Mesenteric fat pad (tissue), 1 donor: ENCODE results near the gene ZNF385D. TPM values are rescaled to one million over a fixed set of nuclear protein-coding genes. Genes with fewer than 3 reads are reported as not detected.
"Not testable (repeated sequence)": the region's sequence is repeated elsewhere in the genome, so short reads cannot be mapped to it uniquely, and the experiment has no call there.

Experiments used
- DNase-seq: peaks from one replicate; pipeline ENCODE4 v3.0.0-alpha.2; 2020; ENCODE audit warnings: low spot score
- total RNA-seq: library from RNA; stranded (reverse); fragmentation: NEBNext Ultra II Directional; extraction: Animal tissue kit (Norgen Biotek cat#: 25700); gene quantifications from one replicate; pipeline ENCODE4 v1.2.1, GENCODE V29; 2021
- donor health status: DM: yes; HTN: yes; CAD: no.

Gene ZNF385D
- total RNA-seq, 1 donor from 2014 or later, result 18.5 TPM

DNA sequence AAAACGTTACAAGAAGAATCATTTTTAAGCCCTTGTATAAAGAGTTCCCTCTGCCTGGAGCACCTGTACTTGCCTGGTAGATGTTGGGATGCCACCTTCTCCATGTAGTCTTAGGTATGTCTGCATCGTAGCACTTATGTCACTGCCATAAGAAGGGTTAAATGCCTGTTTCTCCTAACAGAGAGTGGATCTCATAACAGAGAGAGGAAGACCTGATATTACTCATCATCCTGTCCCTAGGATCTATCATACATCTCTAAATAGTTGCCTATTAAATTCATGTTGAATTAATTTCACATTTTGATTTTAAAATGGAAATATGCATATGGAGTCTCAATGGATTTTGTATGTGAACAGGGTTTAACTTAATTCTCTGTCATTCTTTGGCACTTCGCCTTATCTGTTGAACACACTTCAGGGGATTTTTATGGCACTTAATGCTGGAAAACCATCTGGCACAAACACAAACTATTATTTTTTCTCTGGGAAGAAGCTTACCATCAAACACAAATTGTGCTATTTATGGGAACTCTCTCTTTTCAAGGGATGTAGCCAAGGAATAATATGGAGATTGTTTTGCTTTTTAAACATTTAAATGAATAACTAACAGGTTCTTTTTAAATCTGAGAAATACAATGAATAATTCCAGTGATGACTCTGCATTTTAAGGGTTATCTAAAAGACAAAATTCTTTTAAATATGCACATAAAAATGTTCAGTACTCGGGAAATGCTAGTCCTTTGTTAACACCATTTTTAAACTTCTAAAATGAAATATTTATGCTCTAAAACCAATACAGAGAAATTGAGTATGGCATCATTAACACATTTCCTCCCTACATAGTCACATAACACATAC lies 230.7 kb downstream of the ZNF385D start:
- no peak for DNase-seq

DNA sequence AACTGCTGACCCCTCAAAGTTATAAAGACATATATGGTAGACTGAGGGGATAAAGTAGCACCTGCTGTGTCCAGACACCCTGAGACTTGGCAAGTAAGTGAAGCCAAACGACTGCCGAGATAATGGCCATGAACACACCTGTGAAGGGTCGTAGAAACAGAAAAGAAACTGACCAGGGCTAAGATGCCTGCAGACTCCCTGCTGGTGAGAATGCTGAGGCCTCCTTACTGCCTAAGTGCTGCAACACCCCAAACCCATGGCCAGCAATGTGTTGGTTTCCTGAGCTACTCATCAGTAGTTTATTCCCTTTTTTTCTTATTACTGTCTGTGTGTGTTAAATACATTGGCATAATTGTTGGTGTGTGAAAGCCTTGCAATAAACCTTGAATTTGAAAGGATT lies 233.8 kb downstream of the ZNF385D start:
- DNase-seq, result no peak

DNA sequence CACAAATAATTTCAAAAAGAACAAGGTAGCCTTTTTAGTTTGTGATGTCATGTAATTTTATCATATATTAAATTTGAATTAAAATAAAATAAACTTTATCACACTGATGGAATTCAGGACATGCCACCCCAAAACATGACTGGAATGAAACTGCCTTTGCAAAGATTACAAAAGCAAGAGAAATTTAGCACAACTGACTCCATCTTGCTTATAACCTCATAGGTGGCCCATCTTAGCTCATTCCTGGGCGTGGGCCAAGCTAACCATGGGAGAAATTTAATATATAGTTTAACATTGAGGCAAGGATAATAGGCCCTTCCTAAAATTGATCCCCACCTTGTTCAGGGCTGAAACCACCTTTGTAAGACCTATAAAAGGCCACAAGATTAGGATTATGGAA lies 235.6 kb downstream of the ZNF385D start:
- no peak for DNase-seq

DNA sequence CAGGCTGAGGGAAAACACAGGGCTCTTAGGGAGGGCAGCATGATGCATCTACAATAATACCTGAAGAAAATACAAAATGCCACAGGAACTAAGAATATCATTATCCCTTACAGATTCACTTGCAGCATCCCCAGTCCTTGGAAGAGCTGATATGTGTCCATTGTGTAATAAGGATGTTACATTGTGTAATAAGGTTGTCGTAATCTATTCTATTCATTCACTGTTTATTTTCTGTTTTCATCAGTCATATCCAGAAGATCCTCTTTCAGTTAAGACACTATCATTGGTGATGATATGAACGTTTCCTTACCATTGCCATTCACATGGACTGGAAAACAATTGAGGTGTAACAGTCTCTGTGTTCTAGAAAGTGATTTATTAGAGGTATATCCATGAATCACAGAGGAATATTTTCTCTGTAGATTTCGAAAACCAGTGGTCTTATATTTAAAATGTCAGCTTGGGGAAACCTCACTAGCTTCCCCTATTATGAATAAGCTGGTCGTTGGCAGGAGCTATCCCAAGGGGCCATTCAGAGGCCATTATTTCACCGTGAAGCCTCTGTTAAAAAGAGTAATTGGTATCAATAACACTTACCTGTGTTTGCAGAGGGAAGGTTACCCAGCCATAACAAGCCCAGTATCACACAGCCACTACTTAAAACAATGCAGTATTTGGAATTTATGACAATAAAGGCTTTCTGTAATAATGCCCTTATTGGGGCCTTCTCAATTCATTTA lies 241.1 kb downstream of the ZNF385D start:
- DNase-seq, result no peak

DNA sequence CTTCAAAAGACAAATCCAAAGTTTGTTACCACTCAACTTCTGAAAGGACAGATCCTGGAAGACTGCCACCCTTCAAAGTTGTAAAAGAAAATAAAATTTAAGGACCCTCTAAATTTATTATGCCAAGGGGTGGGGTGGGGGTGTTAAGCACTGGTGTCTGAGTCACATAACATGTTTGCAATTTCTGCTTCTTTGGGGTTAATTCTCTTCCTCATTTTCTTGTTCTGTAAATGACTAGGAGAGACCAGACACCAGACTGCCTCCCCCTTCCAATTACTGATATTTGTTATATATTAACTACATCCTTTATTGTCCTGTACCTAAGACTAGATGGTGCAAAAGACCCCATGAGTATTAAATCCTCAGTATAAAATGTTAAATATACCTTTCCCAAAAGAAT lies 242.8 kb downstream of the ZNF385D start:
- no peak for DNase-seq

DNA sequence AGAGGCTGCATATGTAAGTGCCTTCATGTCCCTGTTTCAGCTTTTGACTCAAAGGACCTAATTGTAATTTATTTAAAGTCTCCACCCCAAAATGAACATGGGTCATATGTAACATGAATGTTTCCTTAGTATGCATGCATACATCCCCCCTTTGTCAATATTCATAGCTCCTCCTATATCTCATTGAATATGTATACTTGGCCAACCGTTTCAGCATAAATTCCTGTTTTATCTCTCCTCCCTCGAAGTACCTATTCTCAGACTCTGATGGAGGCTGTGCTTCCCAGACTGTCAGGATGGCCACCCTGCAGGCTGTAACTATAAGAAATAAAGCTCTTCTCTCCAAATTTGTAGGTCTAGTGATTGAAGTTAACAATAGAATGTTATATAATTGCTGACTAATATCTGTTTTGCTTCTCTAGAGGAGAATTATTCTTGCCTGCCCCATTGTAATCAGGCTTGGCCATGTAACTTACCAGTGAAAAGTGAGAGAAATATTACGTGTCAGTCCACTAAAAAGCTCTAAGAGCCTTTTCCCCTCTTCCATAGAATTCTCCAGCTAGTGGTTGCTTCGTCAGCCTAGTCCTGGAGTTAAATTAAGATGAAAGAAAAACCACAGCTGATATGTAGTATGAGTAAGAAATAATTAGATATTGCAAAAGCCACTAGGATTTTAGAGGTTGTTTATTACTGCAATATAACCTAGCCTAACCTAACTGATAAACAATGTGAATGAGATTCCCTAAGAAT lies 245.1 kb downstream of the ZNF385D start:
- no peak for DNase-seq

DNA sequence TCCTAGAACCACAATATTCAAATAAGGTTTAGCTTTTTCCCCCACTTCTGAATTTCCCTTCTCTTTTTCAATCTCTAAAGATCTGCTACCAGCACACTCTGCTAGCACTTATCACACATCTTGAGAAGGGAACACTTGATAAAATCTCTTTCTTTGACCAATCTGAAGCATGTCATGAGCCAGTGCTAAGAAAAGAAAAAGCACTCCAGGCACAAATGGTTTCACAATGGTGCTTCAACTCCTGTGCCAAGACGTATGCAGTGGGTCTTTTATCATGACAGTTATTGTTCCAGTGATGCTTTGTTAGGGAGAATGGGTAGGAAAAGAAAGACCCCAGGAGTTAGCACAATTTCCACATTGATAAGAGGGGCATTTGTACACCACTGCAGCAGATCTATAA lies 248.4 kb downstream of the ZNF385D start:
- no peak for DNase-seq

DNA sequence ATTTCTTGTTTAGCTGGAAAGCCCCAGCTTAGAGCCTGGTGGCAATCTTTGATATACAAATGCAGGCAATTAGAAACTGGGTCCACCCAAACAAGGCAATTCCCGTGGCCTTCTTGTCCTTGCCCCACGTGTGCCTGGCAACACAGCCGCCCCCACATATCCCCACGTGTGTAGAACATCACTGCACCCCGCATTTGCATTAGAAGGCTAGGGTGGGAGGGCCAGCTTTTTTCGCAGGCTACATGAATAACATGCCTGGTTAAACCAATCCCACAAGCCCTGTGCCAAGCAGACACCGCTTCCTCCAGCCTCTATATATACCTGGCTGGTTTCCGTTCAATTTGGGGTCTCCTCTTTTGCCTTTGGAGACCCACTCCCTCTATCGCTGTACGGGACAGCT lies 250.2 kb downstream of the ZNF385D start:
- no peak for DNase-seq

DNA sequence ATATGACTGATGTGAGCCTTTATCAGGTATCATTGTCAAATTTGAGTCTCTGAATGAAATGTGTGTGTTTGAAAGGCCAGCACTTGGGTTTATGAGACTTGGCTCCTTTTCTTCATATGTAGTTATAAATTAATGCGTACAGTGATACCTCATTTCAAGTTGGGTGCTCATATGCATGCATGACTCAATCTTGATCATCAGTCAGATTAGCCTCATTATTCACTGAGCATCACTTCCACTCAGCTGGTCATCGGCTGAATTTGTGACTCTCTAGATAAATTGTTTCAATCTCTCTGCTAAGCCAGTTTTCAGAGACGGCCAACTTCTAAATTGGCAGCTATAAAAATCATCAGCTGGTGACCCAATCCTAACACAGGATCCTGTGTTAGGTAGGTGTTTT lies 260.3 kb downstream of the ZNF385D start:
- DNase-seq, result not testable (repeated sequence)

DNA sequence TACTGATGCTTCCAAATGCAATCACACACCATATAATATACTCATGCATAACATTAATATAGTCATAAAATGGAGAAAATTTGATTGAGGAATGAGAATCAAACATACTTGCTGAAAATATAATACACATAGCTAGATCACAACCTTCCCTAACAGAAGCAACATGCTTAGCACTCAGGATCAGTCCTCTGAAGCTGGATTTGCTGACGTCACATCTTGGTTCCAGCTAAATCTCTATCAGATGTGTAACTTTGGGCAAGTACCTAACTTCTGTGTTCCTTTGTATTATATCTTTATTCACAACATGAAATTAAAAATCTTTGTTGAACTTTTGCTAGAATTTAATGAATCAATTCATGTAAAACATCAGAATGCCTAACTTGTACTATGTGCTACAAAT lies 263.5 kb downstream of the ZNF385D start:
- DNase-seq, result no peak

DNA sequence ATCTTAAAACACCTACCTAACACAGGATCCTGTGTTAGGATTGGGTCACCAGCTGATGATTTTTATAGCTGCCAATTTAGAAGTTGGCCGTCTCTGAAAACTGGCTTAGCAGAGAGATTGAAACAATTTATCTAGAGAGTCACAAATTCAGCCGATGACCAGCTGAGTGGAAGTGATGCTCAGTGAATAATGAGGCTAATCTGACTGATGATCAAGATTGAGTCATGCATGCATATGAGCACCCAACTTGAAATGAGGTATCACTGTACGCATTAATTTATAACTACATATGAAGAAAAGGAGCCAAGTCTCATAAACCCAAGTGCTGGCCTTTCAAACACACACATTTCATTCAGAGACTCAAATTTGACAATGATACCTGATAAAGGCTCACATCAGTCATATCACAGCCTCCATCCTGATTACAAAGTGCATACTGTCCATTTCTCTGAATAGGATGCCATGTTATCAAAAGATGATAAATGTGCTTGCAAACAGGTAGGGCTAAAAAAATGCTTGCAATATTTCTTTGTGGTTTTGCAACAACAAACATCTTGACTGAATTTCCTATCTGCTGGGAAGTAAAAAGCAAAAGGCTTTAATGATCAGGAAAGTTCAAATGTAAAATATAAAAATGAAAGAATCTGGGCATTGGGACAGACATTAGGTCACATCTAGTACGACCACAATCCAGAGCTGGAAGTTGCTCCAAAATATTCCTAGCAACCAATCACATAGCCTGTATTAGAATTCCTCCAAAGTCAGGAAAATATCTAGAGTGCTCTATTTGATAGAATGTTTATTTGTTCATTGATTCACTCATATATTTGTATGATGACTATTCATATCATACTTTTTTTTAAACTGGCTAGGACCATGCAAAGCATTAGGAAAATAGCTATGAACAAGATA lies 264.7 kb downstream of the ZNF385D start:
- not testable (repeated sequence) for DNase-seq

DNA sequence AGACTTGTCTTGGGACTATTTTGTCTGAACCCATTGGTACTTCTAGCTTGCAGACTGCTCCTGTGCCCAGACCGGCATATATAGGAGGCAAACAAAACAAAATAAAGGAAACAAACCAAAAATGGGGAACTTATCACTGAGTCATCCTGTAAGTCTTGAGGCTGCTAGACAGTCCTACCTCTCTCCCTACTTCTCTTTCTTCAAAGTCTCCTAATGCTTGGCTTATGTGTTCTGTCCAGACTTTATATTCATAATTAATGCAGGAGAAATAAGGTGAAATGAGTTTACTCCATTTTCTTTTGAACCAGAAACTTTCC lies 266.2 kb downstream of the ZNF385D start:
- DNase-seq, result no peak

DNA sequence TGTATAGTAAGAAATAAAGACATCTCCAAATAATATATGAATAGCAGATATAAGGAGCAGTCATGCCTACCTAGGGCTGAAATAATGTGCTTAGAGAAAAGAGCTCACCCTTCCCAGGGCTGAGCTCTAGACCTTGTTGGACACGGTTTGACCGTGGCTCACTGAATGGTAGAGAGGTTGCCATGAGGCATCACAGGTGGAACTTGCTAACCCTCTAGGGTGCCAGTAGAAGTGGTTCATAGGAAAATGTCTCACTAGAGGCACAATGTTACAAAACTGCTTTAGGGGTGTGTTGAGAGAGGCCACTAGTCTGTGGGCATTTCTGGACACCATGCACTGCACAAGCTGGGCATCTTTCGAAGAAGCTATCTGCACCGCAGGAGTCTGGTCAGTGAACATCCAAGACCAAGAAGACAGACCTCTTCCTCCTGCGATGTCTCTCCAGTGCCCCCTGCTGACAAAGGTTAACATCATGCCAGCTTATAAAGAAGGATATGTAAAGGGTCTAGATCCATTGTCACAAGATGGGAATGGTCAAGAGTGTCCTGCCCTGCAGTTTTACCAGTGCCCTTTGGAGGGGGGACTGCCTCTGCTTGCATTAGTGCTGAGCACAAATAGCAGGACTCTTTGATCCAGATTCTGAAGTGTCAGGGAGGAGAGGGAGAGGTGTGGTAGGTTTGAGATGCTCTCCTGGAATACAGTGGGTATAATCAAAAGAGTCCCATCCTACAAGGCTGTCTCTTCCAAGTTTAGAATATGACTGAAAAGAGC lies 266.8 kb downstream of the ZNF385D start:
- no peak for DNase-seq

DNA sequence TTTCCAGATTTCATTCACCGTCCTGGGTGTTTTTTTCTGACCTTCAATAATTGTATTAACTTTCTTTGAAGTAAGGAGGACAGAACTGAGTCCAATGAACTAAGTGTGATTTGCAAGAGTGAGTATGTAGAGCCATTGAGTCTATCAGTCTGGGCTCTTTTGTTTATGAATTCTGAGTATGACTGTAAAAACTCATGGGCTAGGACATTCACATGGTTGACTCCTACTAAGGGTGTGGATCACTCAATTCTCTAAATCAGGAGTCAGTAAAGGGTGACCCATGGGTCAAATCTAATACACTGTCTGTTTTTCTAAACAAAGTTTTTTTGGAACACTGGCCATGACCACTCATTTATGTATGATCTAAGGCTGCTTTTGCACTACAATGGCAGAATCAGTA lies 269.0 kb downstream of the ZNF385D start:
- DNase-seq, result no peak

DNA sequence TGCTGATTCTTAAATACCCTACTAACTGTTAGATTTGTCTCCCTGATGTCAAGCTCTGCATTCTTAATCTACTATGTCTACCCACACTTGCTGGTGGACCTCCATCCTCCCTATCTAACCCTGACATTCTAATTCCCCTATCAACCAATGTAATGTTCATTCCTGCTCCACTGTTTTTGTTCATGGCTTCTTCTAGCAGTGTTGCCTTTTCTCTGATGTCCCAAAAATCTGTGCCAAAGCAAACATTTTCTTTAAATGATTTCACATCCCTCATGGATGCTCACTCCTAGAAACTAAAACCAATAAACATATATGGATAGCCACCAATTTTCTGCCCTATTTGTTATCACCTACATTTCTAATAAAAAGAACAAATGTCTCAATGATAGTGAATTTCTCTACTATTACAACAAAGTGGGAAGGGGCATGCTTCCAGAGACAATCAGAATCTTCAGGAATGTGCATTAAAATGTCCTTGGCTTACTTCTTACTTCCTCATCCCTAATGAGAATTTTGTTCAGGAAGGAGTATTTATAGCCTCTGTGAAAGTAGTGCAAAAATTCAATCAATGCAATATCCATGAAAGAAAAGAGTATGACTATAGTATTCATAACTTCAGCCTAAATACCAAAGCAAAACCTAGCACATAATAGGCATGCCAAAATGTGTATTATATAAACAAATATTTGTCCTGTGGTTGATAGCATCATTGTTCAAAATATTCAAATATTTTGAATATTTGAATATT lies 273.3 kb downstream of the ZNF385D start:
- no peak for DNase-seq

DNA sequence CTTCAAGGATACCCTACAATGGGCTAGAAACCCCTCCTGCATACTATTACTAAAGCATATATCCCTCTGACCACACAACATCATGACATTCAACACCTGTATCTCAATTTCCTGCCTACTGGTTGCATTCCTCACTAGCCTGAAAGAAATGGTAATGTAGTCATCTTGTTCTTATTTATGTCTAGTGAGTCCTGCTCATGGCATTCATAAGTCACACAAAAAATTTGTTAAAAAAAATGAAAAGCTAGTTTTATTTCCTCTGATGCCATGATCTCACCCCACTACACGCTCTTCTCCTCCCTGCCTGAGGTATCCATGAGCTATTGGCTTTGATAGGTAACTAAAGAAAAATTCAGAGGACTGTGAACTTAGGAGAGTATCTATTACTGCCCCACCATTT lies 284.5 kb downstream of the ZNF385D start:
- no peak for DNase-seq

DNA sequence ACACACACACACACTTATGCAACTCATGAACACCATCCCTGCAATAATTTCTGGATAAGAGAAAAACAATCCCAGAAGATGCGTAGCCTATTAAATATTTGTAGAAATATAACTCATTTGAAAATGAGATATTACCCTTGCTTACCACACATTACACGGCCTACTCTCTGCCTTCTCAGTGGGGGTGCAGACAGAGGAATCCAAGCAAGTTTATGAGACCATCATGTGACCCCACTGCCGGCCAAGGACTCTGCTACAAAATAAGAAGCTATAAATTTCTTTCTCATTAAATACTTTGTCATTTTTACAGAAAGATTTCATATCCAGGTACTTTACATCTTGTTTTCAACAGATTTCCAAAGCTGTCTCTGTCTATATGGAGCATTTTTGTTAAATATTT lies 286.3 kb downstream of the ZNF385D start:
- no peak for DNase-seq

DNA sequence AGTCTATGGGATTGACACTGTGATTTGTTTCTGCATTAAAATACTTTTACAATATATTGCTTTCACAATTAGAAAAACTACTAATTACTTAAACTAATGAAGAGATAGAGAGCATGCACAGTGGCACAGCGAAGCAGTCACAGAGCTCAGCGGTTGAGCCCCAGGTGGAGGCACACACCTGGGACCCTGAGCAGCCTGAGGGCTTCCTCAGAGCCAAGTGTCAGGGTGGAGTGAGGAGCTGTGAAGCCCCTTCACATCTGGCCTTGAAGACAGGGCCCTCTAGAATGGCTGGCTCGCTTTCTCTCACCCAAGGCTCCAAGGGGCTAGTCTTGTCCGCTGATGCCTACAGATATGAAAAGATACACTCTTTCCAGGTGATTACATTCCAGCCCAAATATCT lies 287.7 kb downstream of the ZNF385D start:
- DNase-seq, result no peak

DNA sequence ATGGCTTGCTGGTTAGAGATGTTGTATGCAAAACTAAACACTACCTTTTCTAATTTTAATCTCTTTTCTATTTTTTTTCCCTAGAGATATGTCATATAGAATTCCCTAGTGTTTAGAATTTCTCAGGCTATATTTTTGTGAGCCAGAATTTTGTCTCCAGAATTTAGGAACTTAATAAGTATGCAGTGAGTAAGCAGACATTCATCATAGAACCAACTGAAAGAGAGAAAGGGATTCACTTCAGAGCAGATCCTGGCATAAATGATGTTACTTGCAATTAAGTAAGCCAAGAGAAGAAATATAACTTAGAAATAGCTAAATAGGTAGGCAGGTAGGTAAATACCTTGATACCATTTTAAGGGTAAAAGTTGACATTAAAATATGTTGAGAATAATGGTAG lies 288.9 kb downstream of the ZNF385D start:
- no peak for DNase-seq

DNA sequence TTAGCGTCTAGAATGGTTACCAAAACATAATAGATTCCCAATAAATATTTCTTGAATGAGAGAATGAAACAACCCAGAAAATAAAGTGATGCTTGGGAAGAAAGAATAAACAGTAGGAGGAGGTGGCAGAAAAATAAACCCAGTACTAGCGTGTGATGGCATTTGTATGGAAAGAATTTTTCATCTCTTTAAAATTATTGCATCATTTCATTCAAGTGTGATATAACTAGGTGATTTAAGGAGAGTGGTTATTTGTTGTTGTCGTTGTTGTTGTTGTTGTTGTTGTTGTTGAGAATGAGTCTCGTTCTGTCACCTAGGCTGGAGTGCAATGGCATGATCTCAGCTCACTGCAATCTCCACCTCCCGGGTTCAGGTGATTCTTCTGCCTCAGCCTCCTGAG lies 293.9 kb downstream of the ZNF385D start:
- DNase-seq, result no peak
